NCI-H1105 (cell line): Measurements from ENCODE around the gene KIF26B.
A peak's percentile ranks its signal among the peaks of the same experiment; 100 is the strongest.

Source experiments
- DNase-seq: peaks from one replicate; lab custom pipeline; 2025; lab: John Stamatoyannopoulos, UW

The KIF26B gene

DNA sequence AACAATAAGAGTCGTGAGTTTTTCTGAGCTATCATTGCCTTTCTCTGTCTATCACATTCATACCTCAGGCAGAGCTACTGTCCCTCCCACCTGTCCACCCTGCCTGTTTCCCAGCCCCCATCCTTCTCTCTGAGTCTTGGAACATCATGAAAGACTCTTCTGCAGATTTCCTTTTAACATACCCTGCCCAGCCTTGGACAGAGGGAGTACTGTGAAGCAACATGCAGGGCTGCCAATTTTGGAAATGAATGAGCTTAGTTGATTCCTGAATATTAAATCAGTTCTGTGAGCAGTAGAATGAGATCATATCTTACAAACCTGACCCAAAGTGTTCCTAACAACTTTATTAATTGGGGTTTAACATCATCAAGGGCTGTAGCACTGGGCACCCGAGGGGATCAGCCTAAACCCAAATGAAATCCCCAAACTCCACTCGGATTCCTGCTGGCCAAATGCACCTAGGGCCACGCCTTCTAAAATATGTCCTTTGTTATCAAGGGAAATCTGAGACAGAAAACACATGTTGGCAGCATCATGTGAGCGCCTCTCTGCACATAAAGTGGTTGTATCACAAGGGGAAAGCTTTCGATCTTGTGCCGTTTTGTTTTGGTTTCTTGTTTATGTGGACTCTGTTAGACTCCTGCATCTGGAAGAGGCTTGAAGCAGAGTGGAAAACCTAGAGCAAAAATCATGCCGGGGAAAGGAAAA is 357.6 kb downstream of the KIF26B start:
- peak; percentile 22 for DNase-seq

DNA sequence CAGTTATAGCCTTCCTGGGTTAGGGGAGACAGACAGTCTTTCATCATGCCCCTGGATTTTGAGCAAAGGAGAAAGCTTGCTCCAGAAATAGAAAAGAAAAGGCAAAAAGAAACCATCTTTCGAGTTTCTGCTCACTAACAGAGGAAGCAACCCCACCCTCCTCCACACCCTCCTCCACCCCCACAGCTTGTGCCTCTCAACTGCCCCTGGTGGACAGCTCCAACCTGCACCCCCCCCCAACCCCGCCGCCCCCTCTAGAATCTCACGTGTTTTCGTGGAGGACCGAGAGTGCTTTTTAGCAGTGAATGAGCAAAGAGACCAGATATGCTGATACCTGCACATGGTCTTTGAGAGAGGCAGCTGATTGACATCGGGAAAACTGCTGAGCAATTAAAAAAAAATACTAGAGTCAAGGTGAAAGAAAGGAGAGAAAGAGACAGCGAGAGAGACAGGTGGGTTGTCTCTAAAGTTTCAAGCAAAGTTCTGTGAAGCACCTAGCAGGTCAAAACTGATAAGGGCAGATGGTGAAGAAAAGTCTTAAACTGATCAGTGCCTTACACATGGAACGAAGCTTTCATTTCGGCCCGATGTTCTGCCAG is 358.3 kb downstream of the KIF26B start:
- no peak for DNase-seq

DNA sequence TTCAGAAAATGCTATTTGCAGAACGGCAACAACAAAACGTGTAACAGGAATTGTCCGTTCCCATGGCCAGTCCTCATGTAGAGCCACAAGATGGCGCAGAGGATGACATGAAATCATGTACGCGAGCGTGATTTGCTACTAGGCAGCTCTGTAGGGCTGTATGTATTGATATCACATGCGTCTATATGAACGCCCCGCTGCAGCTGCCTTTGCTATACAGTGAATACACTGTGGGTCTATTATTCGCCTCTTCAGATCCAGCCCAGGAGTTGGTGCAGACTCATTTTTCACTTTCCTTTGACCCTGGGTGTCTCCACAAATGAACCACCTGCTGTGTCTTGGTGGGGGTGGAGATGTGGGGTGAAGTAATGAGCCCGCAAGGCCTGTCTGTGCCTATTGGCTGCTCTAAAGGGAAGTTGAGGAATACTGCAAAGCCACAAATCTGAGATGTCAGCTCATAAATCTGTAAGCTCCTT is 361.5 kb downstream of the KIF26B start:
- DNase-seq: no peak

DNA sequence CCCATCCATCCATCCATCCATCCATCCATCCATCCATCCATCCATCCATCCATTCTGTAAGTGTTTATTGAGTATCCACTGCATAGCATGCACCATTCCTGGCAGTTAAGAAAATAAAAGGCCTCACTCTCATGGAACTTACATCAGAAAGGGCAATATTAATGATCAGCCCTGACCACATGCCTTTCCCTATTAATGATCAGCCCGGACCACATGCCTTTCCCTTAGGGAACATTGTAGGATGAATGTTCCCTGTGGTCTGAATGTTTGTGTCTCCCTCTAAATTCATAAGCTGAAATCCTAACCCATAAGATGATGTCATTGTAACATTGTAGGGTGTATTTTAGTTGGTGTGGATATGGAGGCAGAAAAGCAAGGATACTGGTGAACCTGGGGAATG is 365.8 kb downstream of the KIF26B start:
- DNase-seq: no peak

DNA sequence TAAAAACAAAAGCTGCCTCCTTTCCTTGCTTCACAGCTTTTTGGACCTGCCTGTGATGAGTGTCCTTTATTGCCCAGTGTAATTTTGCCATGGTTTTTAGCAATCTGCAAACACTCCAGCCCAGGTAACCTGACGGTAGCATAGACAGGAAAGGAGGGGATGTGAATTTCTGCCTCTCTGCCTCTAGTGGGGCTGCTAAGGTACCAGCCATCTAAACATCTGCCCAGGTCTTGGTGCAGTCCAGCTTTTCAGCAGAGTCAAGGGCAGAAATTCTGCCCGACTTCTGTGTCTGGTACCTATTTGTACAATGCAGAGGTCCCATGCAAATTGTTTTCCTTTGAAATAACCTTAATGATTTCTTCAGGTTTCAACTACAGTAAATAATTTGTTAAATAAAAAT is 371.4 kb downstream of the KIF26B start:
- no peak for DNase-seq

DNA sequence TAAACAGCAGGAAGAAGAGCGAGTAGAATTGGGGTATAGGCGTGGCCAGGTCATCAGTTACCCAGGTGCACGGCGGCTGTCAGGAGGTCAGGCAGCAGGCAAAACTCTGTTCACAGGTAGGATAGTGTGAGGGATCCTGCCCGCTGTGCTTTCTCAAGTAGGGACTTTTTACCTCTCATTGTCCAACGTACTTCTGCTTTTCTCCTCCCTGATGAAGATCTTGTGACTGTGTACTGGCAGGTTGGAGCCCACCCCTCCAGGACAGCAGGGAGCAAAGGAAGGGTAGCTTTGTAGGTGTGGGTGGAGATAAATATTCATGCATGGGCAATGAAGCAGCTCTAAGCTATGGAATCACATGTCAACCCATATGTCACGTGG is 373.5 kb downstream of the KIF26B start:
- no peak for DNase-seq

DNA sequence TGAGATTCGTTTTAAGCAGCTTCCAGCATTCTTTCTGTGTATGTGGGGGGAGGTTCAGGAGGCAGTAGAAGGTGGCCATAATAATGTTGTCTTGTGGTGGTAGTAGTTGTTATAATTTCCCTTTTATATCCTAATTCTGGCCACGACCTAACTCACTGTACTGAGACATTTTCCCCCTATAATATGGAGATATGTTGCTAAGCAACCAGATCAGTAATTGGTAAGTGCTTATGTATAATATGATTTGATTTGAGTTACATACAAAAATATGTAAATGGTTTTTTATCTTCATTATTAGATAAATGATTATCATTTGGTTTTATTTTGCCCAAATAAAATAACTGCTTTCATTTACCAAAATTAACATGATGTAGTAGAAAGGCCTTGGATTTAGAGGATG is 376.2 kb downstream of the KIF26B start:
- no peak for DNase-seq

DNA sequence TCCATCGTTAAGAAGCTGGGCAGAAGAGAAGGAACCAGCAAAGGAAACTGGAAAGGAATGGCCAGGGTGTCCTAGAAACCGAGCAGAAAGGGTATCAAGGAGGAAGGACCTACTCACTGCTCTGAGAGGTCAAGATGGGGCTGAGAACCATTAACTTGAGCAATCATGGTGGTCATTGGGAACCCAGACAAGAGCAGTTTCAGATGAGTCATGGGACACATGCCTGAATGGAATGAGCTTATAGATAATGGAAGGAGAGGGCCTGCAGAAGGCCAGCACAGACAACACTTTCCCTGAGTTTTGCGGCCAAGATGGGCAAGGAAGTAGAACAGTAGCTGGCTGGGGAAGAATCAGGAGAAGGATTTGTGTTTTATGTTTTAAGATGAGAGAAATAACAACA is 383.2 kb downstream of the KIF26B start:
- no peak for DNase-seq

DNA sequence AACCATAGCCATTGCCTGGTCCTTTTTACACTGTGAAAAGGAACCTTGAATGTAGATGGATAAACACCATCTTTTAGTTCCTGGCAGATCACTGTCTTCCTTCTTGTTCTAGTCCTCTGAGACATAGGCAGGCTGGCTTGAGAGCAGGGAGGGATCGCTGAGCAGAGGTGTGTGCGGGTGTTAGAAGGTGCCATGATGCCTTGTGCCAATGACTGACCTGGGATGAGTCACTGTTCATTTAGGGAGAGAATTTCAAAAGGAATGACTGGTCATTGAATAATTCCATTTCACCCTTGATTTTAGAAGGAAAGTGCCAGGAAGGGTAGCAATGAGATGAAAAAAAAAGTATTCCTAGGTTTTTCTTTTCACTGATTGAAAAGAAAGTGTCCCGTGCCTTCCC is 383.9 kb downstream of the KIF26B start:
- DNase-seq: no peak

DNA sequence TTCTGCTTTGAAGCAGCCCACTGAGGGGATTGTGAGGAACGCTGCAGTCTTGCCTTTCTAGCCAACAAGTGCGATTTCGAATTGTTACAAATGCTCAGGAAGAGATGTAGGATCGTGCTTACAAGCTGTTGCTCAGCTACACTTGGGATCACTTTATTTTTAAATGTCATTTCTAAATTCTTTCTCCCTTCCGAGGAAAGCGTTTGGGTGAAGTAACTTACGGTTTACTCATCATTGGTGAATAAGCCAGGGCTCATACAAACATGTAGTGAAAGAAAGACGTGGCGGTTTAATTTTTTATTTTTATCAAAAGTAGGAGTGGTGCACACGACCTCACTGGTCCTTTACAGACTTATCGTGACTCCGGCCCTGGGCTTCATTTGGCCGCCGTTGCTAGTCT is 386.6 kb downstream of the KIF26B start:
- no peak for DNase-seq

DNA sequence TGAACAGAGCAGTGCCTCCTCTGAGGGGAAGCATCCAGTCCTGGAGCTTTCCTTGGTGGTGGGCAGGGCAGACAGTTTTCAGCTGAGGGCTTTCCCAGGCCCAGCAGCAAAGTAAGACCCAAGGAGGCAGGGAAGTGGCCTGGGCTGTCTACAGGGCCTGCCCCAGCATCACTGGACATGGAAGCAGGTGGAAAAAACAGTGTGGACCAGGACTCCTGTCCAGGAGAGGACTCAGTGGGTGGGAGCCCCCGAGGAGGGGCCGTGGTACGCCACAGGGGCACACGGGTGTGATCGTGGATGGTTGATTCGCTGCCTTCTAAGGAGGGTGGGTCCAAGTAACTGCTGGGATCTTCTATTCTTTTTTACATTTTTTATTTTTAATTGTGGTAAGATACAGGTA is 387.6 kb downstream of the KIF26B start:
- no peak for DNase-seq

DNA sequence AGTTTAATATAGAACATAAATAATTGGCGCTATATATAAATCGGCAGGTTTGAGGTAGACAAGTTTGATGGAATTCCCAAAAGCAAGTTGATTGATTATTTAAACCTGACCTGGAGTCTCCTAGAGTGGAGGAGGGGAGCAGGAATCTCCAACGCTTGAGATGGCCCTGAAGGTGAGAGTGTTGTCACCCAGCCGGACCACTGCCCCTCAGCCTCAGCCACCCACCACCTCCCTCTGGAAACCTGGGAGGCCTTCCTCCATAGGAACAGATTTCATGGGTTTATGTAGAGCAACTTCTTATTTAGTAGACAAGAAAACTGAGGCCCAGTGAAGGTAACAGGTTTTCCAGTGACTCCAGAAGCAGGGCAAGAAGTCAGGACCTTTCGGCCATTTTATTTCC is 389.5 kb downstream of the KIF26B start:
- DNase-seq: no peak

DNA sequence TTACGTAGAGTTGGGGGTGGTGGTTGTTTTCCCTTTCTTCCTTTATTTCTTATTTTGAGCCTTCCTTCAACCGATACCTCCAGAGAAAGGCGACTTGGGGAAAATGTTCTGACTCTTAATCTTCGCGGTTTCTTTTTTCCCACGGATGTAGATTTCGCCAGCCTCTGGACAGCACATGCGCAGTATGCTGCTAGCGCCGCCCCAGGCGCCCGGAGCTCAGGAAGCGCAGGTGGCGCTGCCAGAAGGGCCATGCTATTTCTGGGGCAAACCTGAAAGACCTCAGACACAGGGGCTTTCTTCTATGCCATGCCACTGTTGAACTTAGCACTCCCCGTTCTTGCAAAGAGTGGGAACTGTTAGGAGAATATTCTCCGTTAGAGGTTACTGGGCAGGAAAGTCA is 392.1 kb downstream of the KIF26B start:
- DNase-seq: no peak

DNA sequence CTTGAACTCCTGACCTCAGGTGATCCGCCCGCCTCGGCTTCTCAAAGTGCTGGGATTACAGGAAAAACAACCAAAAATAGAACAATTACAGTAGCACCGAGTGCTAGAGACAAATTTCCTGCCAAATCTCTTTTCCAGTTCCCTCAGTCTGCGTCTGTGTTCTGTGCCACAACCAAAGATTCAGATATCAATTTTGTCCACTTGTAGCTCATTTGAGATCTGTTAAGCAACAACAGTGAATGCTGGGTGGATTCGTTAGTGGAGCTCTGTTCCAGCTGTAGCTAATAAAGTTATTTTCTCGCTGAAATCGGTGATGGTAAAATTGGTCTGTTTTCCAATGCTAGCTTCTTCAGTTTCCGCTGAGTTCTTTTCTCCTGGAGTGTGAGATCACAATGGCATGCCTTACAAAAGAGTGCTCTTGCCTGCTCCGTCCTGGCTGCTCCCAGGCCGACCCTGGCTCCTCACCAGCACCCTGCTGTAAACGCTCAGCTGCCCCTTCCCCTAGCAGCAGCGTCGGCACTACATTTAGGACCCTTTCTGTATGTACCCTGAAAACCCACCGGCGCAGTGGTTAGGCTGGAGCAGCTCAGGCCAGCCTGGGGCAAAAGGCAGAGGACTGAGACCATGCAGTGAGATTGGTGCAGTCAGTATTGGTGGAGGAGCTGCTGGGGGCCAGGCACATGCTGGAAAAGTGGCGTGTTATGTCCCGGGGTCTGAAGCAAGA is 395.4 kb downstream of the KIF26B start:
- no peak for DNase-seq

DNA sequence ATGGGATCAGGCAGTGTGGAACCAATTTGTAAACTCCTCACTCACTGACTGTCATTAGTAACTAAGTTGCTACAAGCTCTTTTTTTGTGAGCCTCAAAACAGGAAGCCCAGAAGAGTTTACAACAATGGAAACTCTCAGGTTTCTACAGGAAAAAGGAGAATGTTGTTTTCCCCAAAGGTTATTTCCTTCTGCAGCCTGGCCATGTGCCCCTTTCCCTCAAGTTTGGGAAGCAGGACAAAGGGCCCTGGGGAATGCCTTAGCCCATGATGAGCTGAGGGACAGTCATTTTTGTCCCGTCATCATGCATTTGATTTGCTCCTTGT is 395.9 kb downstream of the KIF26B start:
- no peak for DNase-seq

DNA sequence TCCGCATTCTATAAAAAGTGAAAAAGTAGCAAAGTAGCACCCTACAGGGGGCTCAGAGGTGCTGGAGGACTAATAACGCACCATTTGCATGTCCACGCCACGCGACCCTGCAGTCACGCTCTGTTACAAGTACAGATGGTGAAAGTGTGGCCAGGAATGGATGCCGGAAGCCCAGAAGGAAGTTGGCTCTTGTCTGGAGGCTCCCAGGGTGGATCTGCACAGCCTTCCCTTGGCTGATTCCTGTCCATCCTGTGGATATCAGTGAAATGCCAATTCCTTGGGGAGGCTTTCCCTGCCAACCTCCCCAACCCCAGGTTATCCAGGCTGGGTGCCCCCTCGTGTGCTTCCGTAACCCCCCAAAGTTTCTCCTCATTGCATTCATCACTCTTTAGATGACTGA is 396.8 kb downstream of the KIF26B start:
- no peak for DNase-seq

DNA sequence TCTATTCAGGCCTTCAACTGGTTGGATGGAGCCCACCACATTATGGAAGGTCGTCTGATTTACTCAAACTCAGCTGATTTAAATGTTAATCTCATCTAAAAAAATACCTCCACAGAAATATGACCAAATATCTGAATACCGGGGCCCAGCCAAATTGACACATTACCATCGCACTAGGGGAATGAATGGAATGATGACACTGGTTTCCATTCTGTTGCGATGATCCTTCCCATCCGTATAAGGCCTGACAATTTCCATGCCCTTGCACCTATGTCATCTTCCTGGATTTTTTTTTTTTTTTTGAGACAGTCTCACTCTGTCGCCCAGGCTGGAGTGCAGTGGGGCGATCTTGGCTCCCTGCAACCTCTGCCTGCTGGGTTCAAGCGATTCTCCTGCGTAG is 397.5 kb downstream of the KIF26B start:
- DNase-seq: no peak

DNA sequence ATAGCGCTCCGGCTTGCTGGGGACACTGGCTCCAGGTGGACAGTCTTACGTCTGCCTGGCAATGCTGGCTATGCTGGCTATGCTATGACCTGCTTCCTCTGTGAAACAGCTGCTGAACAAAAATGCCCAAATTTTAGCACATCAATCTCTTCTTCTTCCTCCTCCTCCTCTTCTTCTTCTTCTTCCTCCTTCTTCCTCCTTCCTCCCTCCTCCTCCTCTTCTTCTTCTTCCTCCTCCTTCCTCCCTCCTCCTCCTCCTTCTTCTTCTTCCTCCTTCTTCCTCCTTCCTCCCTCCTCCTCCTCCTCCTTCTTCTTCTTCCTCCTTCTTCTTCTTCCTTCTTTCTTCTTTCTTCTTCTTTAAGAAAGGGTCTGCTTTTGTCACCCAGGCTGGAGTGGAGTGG is 401.3 kb downstream of the KIF26B start:
- no peak for DNase-seq

DNA sequence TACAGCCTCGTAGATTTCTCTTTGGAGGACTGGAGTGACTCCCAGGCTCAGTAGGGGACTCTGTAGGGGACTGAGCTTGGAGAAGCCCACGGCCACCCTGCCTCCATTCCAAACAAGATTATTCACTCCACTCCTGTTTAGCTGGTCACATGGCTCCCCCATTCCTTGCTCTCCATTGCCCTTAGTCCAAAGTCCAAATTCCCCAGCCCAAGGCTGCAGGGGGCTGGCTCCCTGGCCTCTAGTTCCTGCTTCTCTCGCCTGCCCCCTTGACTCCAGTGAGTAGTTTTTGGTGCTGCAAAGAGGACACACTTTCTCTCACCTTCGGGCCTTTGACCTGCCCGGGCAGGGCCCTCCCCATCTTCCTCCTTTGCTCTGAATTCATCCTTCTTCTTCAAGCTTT is 403.3 kb downstream of the KIF26B start:
- no peak for DNase-seq

DNA sequence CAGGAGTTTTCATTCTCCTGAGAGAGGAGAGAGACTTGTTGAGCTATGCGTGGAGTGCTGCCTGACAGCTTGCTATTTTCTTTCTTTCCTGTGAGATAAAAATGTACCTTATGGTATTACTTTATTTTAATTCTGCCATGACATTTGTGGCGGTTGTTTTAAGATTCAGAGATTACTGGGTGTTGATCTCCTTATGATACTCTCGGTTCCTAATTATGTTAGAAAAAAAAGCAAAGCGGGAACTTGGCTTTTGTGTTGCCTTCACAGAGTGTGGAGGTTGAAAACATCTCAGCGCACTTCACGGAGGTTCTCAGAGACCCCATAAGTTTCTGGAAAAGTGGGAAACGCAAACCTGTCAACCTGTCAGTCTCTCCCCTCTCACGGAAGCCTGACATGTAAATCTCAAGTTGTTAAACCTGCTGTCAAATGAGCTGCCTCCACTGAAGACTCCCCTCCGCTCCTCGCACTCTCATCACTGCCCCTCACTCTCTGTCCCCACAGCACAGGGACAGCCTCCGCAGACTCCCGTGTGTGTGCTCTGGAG is 405.6 kb downstream of the KIF26B start:
- DNase-seq: no peak

DNA sequence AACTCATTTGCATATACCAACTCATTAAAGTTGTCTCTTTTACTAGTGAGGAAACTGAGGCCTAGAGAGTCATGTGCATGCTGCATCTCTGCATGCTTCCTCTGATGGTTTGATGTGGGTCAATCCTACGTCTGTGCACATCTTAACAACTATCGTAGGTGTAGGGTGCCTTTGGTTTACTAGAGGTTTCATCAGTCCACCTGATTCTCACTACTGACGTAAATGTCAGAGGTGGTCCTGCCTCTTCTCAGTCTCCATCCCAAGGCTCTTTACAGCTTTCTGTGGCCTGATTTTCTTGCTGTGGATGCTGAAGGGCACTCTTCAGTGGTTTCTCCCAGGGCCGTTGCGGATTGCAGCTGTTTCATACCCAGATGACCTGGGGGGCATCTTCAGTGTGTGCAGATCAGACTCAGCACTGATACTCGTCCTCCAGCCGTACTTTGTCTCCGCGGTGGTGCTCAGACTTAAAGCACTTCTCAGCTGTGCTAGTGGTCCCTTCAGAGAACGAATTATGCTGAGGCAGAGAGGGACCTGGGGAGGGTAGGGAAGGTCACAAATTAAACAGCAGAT is 407.0 kb downstream of the KIF26B start:
- no peak for DNase-seq

DNA sequence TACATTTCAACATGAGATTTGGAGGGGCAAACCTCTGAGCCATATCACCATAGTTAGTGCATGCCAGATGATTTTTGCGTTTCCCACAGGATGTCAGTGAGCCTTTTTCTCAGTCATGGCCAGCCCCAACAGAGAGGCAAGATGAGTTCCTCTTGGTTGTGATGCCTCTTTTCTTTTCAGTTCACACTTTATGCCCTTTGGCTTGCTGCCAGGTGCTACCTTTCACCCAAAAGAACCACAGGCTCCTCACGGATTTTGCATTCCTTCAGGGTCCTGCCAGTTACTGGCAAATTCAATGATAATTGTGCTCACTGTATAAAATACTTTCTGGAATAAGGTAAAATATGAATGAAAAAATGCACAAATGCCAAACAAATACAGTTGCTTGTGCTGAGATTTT is 411.3 kb downstream of the KIF26B start:
- no peak for DNase-seq

DNA sequence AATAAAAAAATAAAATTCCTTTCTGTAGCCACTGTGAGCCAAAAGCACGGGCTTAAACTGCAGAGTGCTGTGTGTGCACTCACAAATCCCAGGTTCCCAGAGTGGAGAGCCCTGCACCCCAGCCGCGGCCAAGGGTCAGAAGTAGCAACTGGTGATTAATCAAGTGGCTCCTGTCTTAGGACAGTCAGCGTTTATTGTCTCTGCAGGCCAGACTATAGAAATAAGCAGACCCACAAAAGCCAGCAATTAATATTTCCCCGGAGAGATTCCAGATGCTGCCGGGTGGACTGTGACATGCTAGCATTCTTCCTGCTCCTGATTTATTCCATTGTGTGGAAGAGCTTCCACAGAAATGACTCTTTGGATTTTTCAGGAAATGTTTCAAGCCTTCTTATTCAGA is 412.2 kb downstream of the KIF26B start:
- no peak for DNase-seq
